HG03439 (cell line): ENCODE data around the gene TTC12.

Source experiments
- ATAC-seq: cut with Tn5 transposase; IDR thresholded peaks from one replicate; pipeline ENCODE4 v1.9.1; 2021; ENCODE audit warnings: mild to moderate bottlenecking, moderate library complexity; ENCODE audit not compliant: unreplicated experiment

The TTC12 gene

GRCh38 chr11:113373306-113373705, 58.9 kb downstream of the TTC12 start:
- ATAC-seq = no peak

- ATAC-seq = no peak
Measured at GRCh38 chr11:113373981-113374560, 59.7 kb downstream of the TTC12 start.

GRCh38 chr11:113375402-113375801, 61.0 kb downstream of the TTC12 start:
- no peak for ATAC-seq

GRCh38 chr11:113376156-113376555, 61.8 kb downstream of the TTC12 start:
- ATAC-seq = no peak

GRCh38 chr11:113377681-113378412, 63.5 kb downstream of the TTC12 start:
- no peak for ATAC-seq

GRCh38 chr11:113378692-113379091, 64.3 kb downstream of the TTC12 start:
- ATAC-seq = no peak

GRCh38 chr11:113382121-113382520, 67.7 kb downstream of the TTC12 start:
- no peak for ATAC-seq

- ATAC-seq = no peak
Measured at GRCh38 chr11:113384551-113384950, 70.2 kb downstream of the TTC12 start.

GRCh38 chr11:113385749-113386148, 71.4 kb downstream of the TTC12 start:
- no peak for ATAC-seq

GRCh38 chr11:113386866-113387265, 72.5 kb downstream of the TTC12 start:
- no peak for ATAC-seq

GRCh38 chr11:113387605-113388211, 73.3 kb downstream of the TTC12 start, which contains the start of gene ANKK1:
ANKK1 (plus strand) TSS chr11:113387779; CDS start chr11:113387885, 106 bp downstream.
- no peak for ATAC-seq

- ATAC-seq = no peak
Measured at GRCh38 chr11:113389272-113389671, 74.9 kb downstream of the TTC12 start.

GRCh38 chr11:113392236-113392921, 78.0 kb downstream of the TTC12 start:
- ATAC-seq = no peak

GRCh38 chr11:113393501-113393985, 79.2 kb downstream of the TTC12 start:
- ATAC-seq = no peak

GRCh38 chr11:113394919-113395318, 80.5 kb downstream of the TTC12 start:
- no peak for ATAC-seq

- no peak for ATAC-seq
Measured at GRCh38 chr11:113395782-113396336, 81.5 kb downstream of the TTC12 start.

- no peak for ATAC-seq
Measured at GRCh38 chr11:113396690-113397089, 82.3 kb downstream of the TTC12 start.

GRCh38 chr11:113397212-113397611, 82.8 kb downstream of the TTC12 start:
- no peak for ATAC-seq

- ATAC-seq = no peak
Measured at GRCh38 chr11:113397821-113398220, 83.4 kb downstream of the TTC12 start.

GRCh38 chr11:113398669-113399430, 84.5 kb downstream of the TTC12 start:
- no peak for ATAC-seq
